ENCODE measurements around the gene CCDC6.

DNA sequence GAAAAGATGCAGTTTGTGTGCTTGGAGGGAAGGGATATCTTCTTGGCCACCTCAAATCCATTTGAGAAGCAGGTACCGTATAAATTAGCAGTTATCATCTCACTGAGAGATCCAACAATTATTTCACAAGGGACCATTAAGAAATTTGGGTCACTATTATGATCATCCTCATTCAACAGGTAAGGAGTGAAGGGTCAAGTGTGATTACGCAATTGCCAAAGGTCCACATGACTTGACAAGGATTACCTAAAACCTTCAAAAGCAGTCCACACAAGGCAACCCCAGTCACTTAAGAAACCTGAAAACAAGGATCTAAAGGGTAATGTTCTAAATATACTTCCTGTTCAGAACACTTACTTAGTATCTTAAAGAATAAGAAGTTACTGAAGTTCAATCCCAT is 27.4 kb downstream of the CCDC6 start:
- TF ChIP-seq, protein P1, sequence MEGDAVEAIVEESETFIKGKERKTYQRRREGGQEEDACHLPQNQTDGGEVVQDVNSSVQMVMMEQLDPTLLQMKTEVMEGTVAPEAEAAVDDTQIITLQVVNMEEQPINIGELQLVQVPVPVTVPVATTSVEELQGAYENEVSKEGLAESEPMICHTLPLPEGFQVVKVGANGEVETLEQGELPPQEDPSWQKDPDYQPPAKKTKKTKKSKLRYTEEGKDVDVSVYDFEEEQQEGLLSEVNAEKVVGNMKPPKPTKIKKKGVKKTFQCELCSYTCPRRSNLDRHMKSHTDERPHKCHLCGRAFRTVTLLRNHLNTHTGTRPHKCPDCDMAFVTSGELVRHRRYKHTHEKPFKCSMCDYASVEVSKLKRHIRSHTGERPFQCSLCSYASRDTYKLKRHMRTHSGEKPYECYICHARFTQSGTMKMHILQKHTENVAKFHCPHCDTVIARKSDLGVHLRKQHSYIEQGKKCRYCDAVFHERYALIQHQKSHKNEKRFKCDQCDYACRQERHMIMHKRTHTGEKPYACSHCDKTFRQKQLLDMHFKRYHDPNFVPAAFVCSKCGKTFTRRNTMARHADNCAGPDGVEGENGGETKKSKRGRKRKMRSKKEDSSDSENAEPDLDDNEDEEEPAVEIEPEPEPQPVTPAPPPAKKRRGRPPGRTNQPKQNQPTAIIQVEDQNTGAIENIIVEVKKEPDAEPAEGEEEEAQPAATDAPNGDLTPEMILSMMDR (conservative IDR thresholded peaks at IDR 0.05; ENCODE audit: low read length): no peak
- TF ChIP-seq EZH2phosphoT487 (IDR thresholded peaks at IDR 0.05; ENCODE audit: borderline replicate concordance, low read depth, low read length): no peak

All from OCI-LY7 (cell line).